ENCODE data around the gene SLC5A11. TPM values are rescaled to one million over a fixed set of nuclear protein-coding genes. Genes with fewer than 3 reads are reported as not detected.

Gene SLC5A11
- total and polyA plus RNA-seq, 2 donors (not counting 1 experiment from before 2014, with no cell fraction given), result 0.62 to 0.84 TPM

- H3K4me2 ChIP-seq (replicated peaks; ENCODE audit: low read depth, low read length, poor library complexity, severe bottlenecking), result no peak overlapping the region
- ATAC-seq (ENCODE audit: low read depth), result no peak
- H3K27me3 Mint-ChIP-seq, result no peaks in the 10 kb centered on the region
Measured at GRCh38 chr16:24800586-24800985, 45.2 kb upstream of the SLC5A11 start.

GRCh38 chr16:24801761-24802302 lies 43.9 kb upstream of the SLC5A11 start:
- Histone ChIP-seq H2AFZ (ENCODE audit: insufficient read depth, low read depth, low read length, poor library complexity, severe bottlenecking) (no peak overlapping the region), H3K79me2 (ENCODE audit: control insufficient read depth, insufficient read depth, low read length) (peaks cover 8% of the 10 kb centered on the region), H3K27me3 (replicated peaks in 1 of 4; ENCODE audit: control extremely low read depth in 1 of 4, control insufficient read depth in 3 of 4, insufficient read depth in 4 of 4, low read length in 3 of 4) (no peaks in the 10 kb centered on the region), H3K4me3 (ENCODE audit: control extremely low read depth in 1 of 5, extremely low read depth in 1 of 5, insufficient read depth in 1 of 5, low read depth in 2 of 5, low read length in 4 of 5) (no peak overlapping the region), H3K4me2 (replicated peaks; ENCODE audit: low read depth, low read length, poor library complexity, severe bottlenecking) (no peak overlapping the region), H3K9me3 (ENCODE audit: control extremely low read depth in 1 of 3, control insufficient read depth in 2 of 3, insufficient read depth in 1 of 3, low read length in 2 of 3) (no peaks in the 10 kb centered on the region), H3K27ac (ENCODE audit: low read length in 2 of 2) (no peak overlapping the region), H3K4me1 (ENCODE audit: control insufficient read depth in 2 of 2, insufficient read depth in 2 of 2, low read length in 2 of 2) (no peaks in the 10 kb centered on the region), H4K20me1 (ENCODE audit: control insufficient read depth, insufficient read depth, low read length, poor library complexity, severe bottlenecking) (no peaks in the 10 kb centered on the region), H3K9ac (ENCODE audit: low read length) (no peak overlapping the region), H3K36me3 (replicated peaks in 1 of 2; ENCODE audit: control extremely low read depth in 1 of 2, control insufficient read depth in 1 of 2, extremely low read depth in 1 of 2, insufficient read depth in 2 of 2, low read length in 1 of 2) (peaks cover 5 to 91% of the 10 kb centered on the region in 2 experiments)
- Mint-ChIP-seq H3K9me3 (ENCODE audit: insufficient read depth) (no peaks in the 10 kb centered on the region), H3K27ac (no peak overlapping the region), H3K4me1 (no peaks in the 10 kb centered on the region), H3K4me3 (no peak overlapping the region), H3K27me3 (no peaks in the 10 kb centered on the region)
- DNase-seq (no peak), ATAC-seq (ENCODE audit: low read depth) (no peak)
- intact Hi-C loops (cut with micrococcal nuclease), result no loop called here
- ChIA-PET POLR2A (no interaction called here), CTCF (no interaction called here)
- 100% methylated on average over 3 of the region's 3 CpGs for WGBS (ENCODE audit: insufficient coverage)
- TF ChIP-seq EZH2 (IDR thresholded peaks at IDR 0.05; ENCODE audit: borderline replicate concordance, insufficient read depth, low read depth, low read length, poor library complexity, severe bottlenecking), result no peak
- TF ChIP-seq CTCF (IDR thresholded peaks at IDR 0.05), result no peak

More at GRCh38 chr16:24800586-24800985, 45.2 kb upstream of the SLC5A11 start:
- DNase-seq, result no peak
- Histone ChIP-seq H3K4me3 (ENCODE audit: control extremely low read depth in 1 of 5, extremely low read depth in 1 of 5, insufficient read depth in 1 of 5, low read depth in 2 of 5, low read length in 4 of 5) (no peak overlapping the region), H3K36me3 (replicated peaks in 1 of 2; ENCODE audit: control extremely low read depth in 1 of 2, control insufficient read depth in 1 of 2, extremely low read depth in 1 of 2, insufficient read depth in 2 of 2, low read length in 1 of 2) (peaks cover 1 to 89% of the 10 kb centered on the region in 2 experiments), H3K27ac (ENCODE audit: low read length in 2 of 2) (no peak overlapping the region), H2AFZ (ENCODE audit: insufficient read depth, low read depth, low read length, poor library complexity, severe bottlenecking) (no peak overlapping the region), H4K20me1 (ENCODE audit: control insufficient read depth, insufficient read depth, low read length, poor library complexity, severe bottlenecking) (no peaks in the 10 kb centered on the region), H3K9me3 (ENCODE audit: control extremely low read depth in 1 of 3, control insufficient read depth in 2 of 3, insufficient read depth in 1 of 3, low read length in 2 of 3) (no peaks in the 10 kb centered on the region), H3K79me2 (ENCODE audit: control insufficient read depth, insufficient read depth, low read length) (peaks cover 8% of the 10 kb centered on the region), H3K27me3 (replicated peaks in 1 of 4; ENCODE audit: control extremely low read depth in 1 of 4, control insufficient read depth in 3 of 4, insufficient read depth in 4 of 4, low read length in 3 of 4) (no peaks in the 10 kb centered on the region), H3K4me1 (ENCODE audit: control insufficient read depth in 2 of 2, insufficient read depth in 2 of 2, low read length in 2 of 2) (no peaks in the 10 kb centered on the region), H3K9ac (ENCODE audit: low read length) (no peak overlapping the region)
- Mint-ChIP-seq H3K9me3 (ENCODE audit: insufficient read depth) (no peaks in the 10 kb centered on the region), H3K4me3 (no peak overlapping the region), H3K27ac (no peak overlapping the region), H3K4me1 (no peaks in the 10 kb centered on the region)
- CTCF ChIA-PET, result no interaction called here
- POLR2A ChIA-PET, result no interaction called here
- intact Hi-C loops (cut with micrococcal nuclease), result no loop called here
- WGBS (ENCODE audit: insufficient coverage), result 100% methylated on average over 2 of the region's 4 CpGs
- TF ChIP-seq EZH2 (IDR thresholded peaks at IDR 0.05; ENCODE audit: borderline replicate concordance, insufficient read depth, low read depth, low read length, poor library complexity, severe bottlenecking) (no peak), CTCF (IDR thresholded peaks at IDR 0.05) (no peak)

All from B cell (primary cell).